GM18867 (cell line): ENCODE results near the gene PARP8.

ENCODE experiments used
- ATAC-seq: cut with Tn5 transposase; IDR thresholded peaks from one replicate; pipeline ENCODE4 v1.9.1; 2021; ENCODE audit warnings: mild to moderate bottlenecking, moderate library complexity; ENCODE audit not compliant: unreplicated experiment

The PARP8 gene

DNA sequence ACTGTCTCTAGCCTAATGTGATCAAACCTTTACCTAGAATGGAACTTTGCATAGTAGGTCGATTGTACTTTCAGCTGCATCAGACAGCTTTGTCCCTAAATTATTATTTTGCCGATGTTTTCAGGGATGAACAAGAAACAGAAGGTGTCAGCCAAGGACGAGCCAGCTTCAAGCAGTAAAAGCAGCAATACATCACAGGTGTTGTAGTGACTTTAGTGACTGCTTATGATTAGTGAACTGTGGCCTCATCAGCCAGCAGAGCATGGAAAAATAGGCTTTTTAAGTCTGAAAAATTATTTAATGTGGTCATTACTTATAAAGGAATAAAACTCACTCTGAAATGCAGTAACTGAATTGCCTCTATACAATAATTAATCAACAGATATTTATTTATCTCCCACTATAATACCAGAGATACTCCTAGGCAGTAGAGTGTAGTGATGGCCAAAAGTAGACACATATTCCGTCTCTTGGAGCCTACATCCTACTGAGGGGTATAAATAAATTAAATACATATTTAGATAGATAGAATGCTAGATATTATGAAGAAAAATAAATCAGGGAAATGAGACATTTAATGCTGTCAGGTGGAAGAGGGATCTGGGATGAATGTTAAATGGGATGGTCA lies 166.3 kb downstream of the PARP8 start:
- ATAC-seq = no peak

DNA sequence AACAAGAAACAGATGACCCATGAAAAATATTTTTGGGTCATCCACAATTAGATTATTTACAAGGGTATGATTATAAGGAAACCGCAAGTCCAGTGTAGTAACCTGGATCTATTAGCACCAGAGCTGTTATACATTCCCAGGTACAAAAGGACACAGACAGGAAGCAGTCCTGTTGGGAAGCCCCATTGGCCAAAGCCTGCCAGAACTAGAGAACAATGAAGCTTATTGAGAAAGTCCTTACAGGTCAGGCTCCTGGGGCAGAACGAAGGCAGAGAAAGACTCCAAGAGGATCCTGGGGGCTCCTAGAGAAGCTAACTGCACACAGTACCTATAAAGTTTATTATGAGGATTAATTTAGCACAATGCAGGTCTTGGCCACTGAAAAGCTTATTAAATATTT lies 169.9 kb downstream of the PARP8 start:
- ATAC-seq = no peak

DNA sequence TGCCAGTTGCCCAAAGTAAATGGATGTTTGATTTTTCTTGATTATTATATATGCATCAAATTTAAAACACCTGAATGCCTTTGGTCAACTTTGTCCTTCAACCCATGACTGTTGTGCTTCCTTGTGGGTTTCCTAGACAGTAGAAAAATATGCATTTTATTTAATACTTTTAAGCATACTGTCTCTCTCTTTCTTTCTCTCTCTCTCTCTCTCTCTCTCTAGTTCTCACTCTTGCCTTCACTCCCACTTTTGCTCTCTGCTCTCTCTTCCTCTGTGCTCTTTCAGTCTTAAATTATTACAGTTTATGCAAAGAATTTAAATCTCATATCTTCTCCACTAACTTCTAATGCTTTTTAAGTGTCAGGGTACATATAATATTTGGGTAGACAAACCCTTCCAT lies 173.0 kb downstream of the PARP8 start:
- no peak for ATAC-seq

DNA sequence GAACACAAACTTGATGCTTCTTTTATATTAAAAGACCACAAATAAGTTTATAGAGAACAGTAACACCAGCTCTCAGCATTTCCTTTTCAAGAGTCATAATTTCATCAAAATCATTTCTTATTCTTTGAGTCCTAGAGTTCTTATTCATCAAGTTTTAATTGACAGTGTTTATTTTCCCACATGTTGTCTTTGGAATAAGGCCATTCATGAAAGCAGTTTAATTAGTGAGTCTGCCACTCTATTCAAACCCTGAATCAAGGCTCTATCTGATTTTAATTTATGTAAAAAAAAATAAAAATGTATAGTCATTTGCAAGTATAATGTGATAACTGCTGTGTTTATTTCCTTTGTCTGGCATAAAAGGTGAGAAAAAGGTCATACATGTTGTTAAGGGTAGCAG lies 176.7 kb downstream of the PARP8 start:
- ATAC-seq = no peak

DNA sequence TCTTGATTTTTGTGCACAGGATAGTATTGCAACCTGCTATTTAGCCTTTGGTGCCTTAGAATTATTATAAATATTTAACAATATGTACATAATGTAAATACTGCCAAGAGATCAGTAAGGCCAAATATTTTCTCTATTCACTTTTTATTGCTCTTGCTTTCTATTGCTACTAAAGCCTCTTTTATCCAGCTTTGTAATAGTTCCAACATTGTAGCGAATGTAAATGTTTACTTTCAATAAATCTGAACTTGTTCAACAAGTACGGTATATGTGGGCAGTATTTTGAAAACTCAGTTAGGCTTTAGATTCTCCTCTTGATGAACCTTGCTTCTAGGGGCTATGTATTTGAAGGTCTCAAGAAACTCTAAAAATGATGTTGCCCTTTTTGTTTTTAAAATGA lies 179.8 kb downstream of the PARP8 start:
- ATAC-seq = no peak

DNA sequence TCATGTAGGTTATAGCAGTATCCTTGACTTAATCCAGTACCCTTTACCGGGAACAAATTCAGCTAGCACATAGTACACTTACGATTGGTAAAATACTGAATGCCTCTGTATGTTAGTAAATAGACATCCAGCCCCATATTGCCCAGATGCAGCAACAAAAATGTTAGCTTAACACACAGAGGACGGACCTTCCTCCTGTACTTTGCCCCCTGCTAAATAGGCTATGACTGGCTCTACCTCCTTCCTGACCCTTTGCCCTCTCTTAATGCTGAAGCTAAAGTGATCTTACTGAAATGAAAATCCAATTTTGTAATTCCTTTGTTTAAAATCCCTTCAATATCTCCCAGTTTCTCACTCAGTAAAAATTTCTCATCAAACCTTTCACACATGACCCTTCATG lies 183.1 kb downstream of the PARP8 start:
- ATAC-seq = no peak

DNA sequence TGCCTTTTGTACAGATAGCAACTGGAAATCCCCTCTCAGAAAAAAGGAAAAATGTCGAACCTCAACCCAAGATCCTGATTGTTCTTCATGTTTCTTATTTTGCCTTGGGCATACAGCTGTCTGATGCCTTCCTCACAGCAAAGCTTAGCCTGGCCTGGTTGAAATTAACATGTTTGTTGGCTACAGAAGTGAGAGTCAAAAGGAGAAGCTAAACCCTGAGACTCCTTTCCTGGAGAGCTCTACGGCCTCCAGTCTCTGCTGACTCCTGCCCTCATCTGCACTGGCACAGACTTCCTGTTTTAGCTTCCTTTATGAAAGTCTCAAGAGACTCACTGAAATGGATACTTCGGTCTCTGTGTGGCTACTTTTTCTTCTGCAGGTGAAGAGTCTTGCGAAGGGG lies 186.7 kb downstream of the PARP8 start:
- ATAC-seq = peak; percentile 80

DNA sequence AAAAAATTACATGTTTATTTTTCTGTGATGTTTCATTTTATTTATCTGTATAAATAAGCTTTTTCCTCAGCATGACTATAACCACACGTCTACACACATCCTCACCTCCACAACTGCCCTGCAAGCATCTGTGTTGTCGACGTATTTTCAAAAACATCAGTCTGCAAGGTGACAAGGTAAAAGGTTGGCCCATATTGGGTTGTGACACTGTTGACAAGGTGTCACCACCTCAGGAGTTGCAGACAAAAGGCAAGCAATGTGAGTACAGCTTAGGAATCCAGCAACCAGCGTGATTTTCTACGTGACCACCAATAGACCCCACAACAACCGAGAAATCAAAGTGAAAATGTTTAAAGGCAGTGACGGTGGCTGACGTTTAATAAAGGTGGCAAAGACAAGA lies 187.6 kb downstream of the PARP8 start:
- ATAC-seq = no peak

DNA sequence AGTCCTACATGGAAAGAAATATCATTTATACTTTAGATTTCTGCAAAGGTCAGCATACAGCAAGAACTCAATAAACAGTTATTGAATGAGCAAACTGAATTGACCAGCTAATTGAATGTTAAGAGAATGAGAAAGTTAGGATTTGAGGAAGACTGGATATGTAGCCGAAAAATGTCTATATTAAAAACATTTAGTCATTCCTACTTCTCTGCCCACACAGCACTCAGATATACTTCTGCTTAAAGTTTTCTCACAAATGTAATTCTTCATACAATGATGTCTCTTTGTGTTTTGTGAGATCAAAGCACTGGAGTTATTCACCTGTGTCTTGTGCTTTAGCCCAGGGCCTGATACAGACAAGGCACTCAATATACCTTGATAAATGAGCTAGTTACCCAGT lies 188.6 kb downstream of the PARP8 start:
- ATAC-seq = no peak

DNA sequence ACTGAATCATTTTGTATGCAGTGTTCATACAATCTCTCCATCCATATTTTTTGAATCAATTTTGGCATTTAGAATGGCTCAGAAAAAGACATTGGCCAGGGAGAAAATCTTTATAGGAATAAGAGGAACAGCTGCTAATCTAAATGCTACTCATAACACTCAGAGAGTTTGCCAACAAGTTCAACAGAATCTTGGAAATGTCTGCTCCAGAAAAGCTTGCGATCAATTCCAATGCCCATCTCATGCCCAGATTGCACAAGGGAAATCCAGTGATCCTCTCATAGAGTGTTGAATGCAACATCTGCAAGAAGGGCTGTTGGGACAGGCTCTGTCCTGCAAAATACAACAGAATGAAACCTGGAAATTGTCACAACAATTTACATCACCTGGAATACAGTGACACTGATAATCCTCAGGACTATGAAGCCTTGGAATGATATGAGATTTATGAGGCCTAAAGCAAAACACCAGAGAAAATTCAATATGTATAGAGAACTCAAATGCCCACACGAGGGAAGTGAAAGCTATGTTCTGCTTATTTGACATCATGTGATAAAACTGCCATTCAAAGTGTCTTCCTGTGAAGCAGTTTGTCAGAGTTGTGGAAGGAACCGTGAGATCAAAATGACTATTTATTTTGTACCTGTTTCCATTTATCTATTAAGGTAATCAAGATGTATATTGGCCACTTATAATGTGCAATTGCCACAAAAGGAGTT lies 190.1 kb downstream of the PARP8 start:
- peak; percentile 84 for ATAC-seq

DNA sequence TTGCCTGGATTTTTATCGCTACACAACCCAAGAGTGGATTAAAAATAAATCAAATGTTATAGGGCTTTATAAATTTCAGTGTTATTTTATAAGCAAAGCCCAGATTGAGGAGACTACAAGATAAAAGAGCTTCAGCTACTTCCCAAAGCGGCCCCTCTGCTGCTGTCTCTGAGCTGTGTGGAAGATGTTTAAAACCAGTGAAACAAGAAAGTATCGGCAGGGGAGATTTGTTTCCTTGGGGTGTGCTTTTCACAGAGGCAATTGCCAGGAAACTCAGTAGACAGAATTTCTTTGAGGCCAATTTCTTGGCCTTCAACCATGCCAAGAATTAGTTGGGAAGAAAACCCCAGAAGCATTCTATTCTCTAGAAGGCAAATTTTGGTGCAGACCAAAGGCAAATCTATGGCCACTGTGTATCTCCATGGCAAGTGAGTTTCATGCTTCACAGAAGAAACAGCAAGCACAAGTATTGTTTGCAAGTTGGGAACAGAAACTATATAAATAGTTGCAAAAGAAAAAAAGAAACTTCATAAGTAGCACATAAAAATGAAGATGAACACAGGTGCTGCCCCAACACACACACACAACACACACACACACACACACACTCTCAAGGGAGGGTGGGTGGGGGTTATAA lies 197.2 kb downstream of the PARP8 start:
- ATAC-seq = peak; percentile 49

DNA sequence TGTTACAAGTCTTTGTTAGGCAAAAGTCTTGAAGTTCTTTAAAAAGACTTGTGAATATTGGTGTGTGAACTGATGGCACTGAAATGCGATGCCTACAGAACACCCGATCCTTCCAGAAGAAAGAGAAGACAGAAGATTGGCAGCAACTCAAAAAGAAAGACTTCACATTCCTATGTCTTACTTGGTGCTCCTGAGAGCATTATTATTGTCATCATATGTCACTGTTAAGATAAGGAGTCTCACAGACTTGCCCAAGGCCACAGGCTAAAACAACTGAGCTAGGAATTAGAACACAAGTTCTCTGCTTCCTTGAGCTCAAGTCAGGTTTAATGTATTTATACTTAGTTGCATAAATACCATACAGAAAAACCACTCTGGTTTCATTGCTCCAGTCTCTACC lies 198.0 kb downstream of the PARP8 start:
- no peak for ATAC-seq

DNA sequence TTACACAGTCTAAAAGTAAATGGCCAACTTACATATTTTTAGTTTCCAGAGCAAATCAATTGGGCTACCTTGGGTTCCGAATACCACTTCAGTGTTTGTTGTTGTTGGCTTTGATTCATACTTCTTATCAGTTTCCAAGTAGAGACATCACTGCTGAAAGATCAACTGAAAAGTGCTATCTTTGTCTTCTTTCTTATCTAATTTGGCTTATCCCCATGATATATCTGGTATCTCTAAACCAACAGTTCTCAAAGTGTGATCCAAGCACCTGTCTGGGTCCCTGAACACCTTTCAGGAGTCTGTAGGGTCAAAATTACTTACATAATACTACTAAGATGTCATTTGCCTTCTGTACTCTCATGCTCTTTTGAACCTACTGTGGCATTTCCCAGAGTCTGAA lies 200.0 kb downstream of the PARP8 start:
- no peak for ATAC-seq

DNA sequence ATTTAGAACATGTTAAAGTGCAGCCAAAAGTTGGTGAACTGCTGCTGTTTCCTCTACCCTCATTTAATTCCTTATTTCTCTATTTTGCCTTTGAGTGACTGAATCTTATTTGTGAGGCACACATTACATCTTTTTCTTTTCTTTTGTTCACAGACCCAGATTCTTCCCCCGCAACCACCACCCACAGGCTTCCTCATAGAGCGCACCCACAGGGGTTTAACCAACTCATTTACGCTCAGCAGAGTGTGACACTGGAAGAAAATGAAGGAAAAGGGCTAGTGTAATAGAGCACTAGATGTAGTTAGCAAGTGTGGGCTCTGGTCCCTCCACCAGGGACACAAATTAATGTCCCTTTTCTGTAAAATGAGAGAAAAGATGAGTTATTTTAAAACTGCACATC lies 200.7 kb downstream of the PARP8 start:
- no peak for ATAC-seq

DNA sequence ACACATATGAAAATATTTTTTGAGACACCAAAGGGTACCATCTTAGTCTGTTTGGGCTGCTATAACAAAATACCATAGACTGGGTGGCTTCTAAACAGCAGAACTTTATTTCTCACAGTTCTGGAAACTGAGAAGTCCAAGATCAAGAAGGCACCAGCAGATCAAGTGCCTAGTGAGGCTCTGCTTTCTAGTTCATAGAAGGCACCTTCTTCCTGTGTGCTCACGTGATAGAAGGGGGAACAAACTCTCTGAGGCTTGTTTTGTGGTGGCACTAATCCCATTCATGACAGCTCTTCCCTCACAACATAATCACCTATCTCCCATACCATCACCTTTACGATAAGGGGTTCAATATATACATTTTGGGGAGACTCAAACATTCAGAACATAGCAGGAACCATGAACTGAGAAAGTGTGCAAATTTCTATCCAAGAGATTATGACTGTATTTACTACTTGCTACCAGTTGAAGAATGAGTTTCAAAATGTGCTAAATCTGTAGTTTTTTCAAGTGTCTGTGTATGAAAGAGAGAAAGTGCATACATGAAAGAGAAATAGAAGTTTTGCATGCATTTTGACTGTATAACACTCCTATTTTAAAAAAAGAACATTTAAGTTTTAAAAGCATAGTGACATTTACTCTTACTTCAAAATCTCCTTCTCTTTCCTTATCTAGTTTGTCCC lies 207.3 kb downstream of the PARP8 start:
- no peak for ATAC-seq

DNA sequence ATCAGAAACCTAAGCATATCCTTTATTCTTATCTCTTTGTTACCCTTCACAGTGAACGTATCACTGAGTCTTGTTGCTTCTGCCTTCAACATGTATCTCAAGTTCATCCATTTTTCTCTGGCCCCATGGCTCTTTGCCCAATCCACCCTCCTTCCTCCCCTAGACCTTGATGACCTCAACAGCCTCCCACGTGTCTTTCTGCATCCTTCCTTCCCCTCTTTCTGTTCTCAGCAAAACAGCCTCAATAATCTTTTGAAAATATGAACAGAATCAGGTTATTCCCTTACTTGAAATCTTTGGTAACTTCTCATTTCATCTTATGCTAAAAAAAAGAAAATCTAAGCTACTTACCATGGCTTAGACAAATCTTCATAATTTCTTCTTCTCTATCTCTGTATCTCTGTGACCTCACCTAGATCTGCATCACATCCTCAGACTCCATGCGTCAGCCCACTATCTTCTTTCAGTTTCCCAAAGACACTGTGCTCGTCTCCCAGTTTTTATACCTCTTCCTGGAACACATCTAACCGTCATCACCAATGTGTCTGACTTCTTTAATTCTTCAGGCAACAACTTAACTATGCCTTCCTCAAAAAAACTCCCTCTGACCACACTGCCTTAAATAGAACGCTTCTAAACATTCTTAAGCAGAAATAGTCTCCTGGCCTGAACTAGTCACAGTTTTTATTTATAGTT lies 208.0 kb downstream of the PARP8 start:
- ATAC-seq = no peak

DNA sequence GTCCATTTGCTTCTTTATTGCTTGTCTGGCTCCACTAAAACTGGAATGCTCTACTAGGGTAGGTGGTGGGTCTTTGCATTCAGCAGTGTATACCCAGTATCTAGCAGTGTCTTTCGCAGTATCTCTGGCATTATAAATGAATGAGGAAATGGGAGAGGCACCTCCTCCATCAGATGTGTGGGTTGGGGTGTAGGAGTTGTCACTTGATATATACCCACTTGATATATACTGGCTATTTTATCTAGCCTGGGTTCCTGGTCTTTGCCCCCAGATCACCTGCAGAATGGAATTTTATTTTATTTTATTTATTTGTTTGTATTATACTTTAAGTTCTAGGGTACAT lies 208.5 kb downstream of the PARP8 start:
- ATAC-seq = no peak

DNA sequence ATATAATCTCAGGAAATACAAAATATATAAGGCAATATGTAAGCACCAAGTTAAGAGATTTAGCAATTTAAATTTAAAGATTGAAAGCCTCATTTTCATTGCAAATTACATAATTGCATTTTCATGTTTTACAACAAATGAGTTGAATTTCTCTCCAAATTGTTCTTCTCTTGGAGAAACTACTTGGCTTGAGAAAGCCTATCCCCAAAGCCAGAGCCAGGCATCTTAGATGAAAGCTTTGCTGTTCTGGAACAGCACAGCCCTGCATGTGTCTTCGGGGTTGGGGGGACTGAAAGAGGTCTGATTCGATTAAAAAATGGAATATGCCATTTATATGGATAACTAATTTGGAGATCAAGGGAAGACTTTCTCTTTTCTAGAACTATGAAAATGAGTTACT lies 212.0 kb downstream of the PARP8 start:
- ATAC-seq = no peak

DNA sequence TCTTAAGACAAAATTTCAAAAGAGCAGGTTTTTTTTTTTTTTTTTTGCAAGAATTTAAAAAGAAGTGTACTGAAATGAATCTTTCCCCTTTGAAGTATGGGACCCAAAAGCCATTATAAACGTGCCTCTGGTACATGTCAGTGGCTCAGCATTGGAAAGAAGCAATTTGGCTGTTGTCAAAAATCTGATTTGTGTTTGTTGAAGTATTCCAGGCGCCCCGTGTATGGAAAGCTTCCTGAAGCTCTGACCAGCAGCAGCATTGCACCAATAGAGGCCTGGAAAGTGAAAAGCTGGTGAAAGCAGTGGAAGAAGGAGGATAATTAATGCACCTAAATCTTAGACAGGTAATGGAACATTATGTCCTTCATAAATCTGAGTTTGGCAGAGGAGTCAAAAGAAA lies 215.0 kb downstream of the PARP8 start:
- no peak for ATAC-seq

DNA sequence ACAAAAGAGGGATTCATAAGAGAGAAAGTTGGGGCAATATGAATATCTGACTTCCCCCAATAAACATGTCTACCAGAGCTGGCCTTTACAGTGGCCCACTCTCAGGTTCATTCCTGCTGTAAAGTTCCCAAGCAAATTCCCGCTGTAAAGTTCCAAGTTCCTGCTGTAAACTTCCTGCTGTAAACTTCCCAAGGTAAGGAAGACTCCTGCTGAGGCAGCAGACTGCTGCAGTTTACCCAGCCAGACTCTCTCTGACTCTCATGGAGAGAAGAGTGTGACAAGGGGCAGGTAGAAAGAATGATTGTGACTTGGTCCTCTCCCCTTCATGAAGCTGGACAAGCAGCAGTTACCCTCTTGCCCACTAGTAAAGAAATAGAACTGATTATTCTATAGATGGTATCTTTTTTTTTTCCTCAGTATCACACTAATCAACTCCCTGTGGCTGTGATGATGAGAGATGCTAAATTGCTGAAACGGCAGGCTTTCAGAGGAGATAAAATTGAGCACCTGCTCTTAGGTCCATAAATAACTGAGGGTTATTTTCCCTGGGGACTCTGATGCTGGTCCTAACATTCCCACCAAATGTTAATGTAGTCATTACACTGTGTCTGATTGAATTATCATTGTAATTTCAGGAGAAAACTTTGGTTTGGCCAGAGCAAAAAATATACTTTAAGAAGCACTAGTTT lies 220.4 kb downstream of the PARP8 start:
- ATAC-seq = no peak
